GM12878 (cell line): ENCODE measurements around the gene EHMT2. TPM values are rescaled to one million over a fixed set of nuclear protein-coding genes. Genes with fewer than 3 reads are reported as not detected.

Experiments used
- ATF7 ChIP-seq: fragments of 450-650 bp; IDR thresholded peaks from 2 replicates; pipeline ENCODE4 v1.6.1; 2016; ENCODE audit warnings: low read depth, mild to moderate bottlenecking
- CHD2 ChIP-seq: IDR thresholded peaks from 2 replicates; pipeline ENCODE4 v1.6.1; 2011; ENCODE audit warnings: low read depth, low read length, improper control_type of control experiment, borderline replicate concordance
- EED ChIP-seq: sonication (generic); IDR thresholded peaks from 2 replicates; pipeline ENCODE4 v1.6.1; 2016; ENCODE audit warnings: antibody characterized with exemption, low read depth
- EZH2 ChIP-seq: IDR thresholded peaks from 2 replicates; pipeline ENCODE4 v1.6.1; 2012; ENCODE audit warnings: low read depth, mild to moderate bottlenecking, control low read depth, inconsistent platforms, low read length, borderline replicate concordance; ENCODE audit not compliant: control insufficient read depth
- FOS ChIP-seq: IDR thresholded peaks from 3 replicates; pipeline ENCODE4 v1.6.1; 2011; ENCODE audit warnings: borderline replicate concordance; ENCODE audit not compliant: insufficient read length; ENCODE audit errors: extremely low read depth
- KAT2A ChIP-seq: conservative IDR thresholded peaks from 2 replicates; pipeline ENCODE4 v1.6.1; 2011; ENCODE audit warnings: low read depth, low read length; ENCODE audit not compliant: control insufficient read depth
- NFYB ChIP-seq: IDR thresholded peaks from 2 replicates; pipeline ENCODE4 v1.6.1; 2011; ENCODE audit warnings: low read depth, mild to moderate bottlenecking, low read length, improper control_type of control experiment, moderate library complexity; ENCODE audit not compliant: insufficient read depth
- POLR2A ChIP-seq: IDR thresholded peaks from 2 replicates; pipeline ENCODE4 v1.6.1; 2011; ENCODE audit warnings: low read depth, mild to moderate bottlenecking, low read length
- POU2F2 ChIP-seq: IDR thresholded peaks from 3 replicates; pipeline ENCODE4 v1.6.1; 2011; ENCODE audit warnings: low read depth, mild to moderate bottlenecking, low read length, borderline replicate concordance
- SMARCA5 ChIP-seq: fragments of 450-650 bp; IDR thresholded peaks from 2 replicates; pipeline ENCODE4 v1.6.1; 2017; ENCODE audit warnings: mild to moderate bottlenecking
- SPI1 ChIP-seq: IDR thresholded peaks from 2 replicates; pipeline ENCODE4 v1.6.1; 2011; ENCODE audit warnings: low read depth, mild to moderate bottlenecking, low read length, moderate library complexity, borderline replicate concordance; ENCODE audit not compliant: insufficient read depth
- TCF7 ChIP-seq: IDR thresholded peaks from 2 replicates; pipeline ENCODE4 v1.6.1; 2014; ENCODE audit warnings: antibody characterized with exemption, borderline replicate concordance
- WRNIP1 ChIP-seq: IDR thresholded peaks from 2 replicates; pipeline ENCODE4 v1.6.1; 2011; ENCODE audit warnings: low read depth, low read length, improper control_type of control experiment, borderline replicate concordance
- YY1 ChIP-seq: IDR thresholded peaks from 2 replicates; pipeline ENCODE4 v1.6.1; 2011; ENCODE audit warnings: low read depth, mild to moderate bottlenecking, low read length
- ZBTB4 ChIP-seq: fragments of 450-650 bp; formaldehyde crosslinking; IDR thresholded peaks from 2 replicates; pipeline ENCODE4 v1.4.0; 2022; ENCODE audit warnings: mild to moderate bottlenecking, moderate library complexity
- ZNF592 ChIP-seq: fragments of 450-650 bp; IDR thresholded peaks from 2 replicates; pipeline ENCODE4 v1.6.1; 2017; ENCODE audit warnings: mild to moderate bottlenecking, moderate library complexity
- ZNF622 ChIP-seq: fragments of 450-650 bp; IDR thresholded peaks from 2 replicates; pipeline ENCODE4 v1.6.1; 2017; ENCODE audit warnings: mild to moderate bottlenecking, inconsistent platforms
- ZSCAN29 ChIP-seq: fragments of 450-650 bp; IDR thresholded peaks from 2 replicates; pipeline ENCODE4 v1.6.1; 2017; ENCODE audit warnings: mild to moderate bottlenecking, moderate library complexity
- polyA plus RNA-seq, 11 experiments: library from polyadenylated mRNA; depleted of rRNA in 4 of 11; unstranded in 6 of 11; stranded (reverse) in 5 of 11; fragments of >200 nt; fragmentation: Nextera tagmentation in 4 of 11; fragmentation: Illumina TruSeq in 1 of 11; extraction: Ambion mirVana in 4 of 11; extraction: Trizol in 1 of 11; gene quantifications; 1 replicate in 1 of 11; 2 replicates in 10 of 11; pipeline versions ENCODE4 v1.2.1 to v1.2.3, GENCODE V29; 2011 to 2016; ENCODE audit warnings: inconsistent platforms in 2 of 11, missing spikeins in 2 of 11, low read depth in 1 of 11
- total RNA-seq, 4 experiments: library from RNA; depleted of rRNA in 3 of 4; stranded (reverse); fragments of >200 nt in 3 of 4; fragmentation: Illumina TruSeq in 1 of 4; extraction: Trizol in 1 of 4; gene quantifications; 2 replicates each; pipeline versions ENCODE4 v1.2.1 to v1.2.3, GENCODE V29; 2013 to 2021
- TF ChIP-seq, protein P1 (sequence below): fragments of 450-650 bp; IDR thresholded peaks from 2 replicates; pipeline ENCODE4 v1.6.1; 2018; ENCODE audit warnings: mild to moderate bottlenecking, low read depth, moderate library complexity; ENCODE audit not compliant: partially characterized antibody

Gene EHMT2
- total and polyA plus RNA-seq, 10 of the 15 experiments (the other 5 are each of a cell fraction or from before 2014, with no cell fraction given) = 1.7 to 53.2 (median 36.3) TPM

DNA sequence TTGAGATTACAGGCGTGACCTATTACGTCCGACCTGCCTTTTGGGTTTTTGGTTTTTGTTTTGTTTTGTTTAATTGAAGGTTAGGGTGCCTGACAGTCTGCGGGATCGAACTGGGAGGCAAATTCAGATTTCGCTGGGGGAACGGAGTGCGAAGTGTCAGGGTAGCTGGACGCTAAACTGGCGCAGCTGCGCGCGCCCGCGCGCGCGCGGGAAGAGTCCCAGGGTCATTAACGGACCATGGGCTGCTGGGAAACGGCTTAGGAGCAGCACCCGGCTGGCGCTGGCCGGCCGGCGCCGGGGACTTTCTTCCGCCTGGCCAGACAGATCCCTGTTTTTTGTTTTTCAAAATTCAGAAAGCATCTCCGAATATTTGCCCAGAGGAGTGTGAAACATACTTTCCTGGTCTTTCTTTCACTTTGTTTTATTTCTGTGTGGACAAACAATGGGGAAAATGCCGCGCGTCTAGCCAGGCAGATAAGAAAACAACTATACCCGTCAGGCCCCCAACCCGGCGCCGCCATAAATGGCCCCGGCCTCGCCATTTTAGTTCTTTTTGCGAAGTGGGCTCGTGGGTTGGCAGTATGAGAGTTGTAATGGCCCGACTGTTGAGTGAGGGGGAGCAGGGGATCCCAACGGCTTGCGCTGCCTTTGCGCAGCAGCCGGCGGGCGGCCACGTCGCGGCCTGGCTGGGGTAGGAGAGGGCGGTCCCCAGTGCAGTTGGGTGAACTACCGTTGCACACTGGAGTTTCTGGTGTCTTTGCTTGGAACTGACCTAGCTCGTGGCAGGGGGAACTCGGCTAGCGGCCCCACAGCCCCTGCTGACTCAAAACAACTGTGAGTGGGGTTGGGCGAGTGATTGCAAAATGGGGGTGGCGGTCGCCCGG is 62.9 kb downstream of the EHMT2 start (continued):
- TF ChIP-seq ZNF592 = peak; percentile 87; the same call in 1 of the 2 replicates
- TF ChIP-seq, protein P1, sequence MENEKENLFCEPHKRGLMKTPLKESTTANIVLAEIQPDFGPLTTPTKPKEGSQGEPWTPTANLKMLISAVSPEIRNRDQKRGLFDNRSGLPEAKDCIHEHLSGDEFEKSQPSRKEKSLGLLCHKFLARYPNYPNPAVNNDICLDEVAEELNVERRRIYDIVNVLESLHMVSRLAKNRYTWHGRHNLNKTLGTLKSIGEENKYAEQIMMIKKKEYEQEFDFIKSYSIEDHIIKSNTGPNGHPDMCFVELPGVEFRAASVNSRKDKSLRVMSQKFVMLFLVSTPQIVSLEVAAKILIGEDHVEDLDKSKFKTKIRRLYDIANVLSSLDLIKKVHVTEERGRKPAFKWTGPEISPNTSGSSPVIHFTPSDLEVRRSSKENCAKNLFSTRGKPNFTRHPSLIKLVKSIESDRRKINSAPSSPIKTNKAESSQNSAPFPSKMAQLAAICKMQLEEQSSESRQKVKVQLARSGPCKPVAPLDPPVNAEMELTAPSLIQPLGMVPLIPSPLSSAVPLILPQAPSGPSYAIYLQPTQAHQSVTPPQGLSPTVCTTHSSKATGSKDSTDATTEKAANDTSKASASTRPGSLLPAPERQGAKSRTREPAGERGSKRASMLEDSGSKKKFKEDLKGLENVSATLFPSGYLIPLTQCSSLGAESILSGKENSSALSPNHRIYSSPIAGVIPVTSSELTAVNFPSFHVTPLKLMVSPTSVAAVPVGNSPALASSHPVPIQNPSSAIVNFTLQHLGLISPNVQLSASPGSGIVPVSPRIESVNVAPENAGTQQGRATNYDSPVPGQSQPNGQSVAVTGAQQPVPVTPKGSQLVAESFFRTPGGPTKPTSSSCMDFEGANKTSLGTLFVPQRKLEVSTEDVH = peak; percentile 74
- TF ChIP-seq YY1 = peak; percentile 98
- no peak for TF ChIP-seq ZBTB4 (CRISPR knock-in tag)
- no peak for TF ChIP-seq ZNF622
- TF ChIP-seq WRNIP1 = no peak
- TF ChIP-seq CHD2 = no peak
- TF ChIP-seq TCF7 = 0 out of 2 replicates have a peak, but pooled peaks have one; percentile 14
- no peak for TF ChIP-seq SPI1
- no peak for TF ChIP-seq FOS
- TF ChIP-seq NFYB = no peak
- TF ChIP-seq SMARCA5 = no peak
- TF ChIP-seq ZSCAN29 = no peak
- peak; percentile 96 for TF ChIP-seq POU2F2
- no peak for TF ChIP-seq EZH2
- TF ChIP-seq ATF7 = peak; percentile 47
- peak; percentile 99 for TF ChIP-seq POLR2A
- no peak for TF ChIP-seq KAT2A
- no peak; the same call in none of the 2 replicates for TF ChIP-seq EED
